Esophagus mucosa (tissue), 1 donor: Measurements from ENCODE around the gene COQ9. TPM values are rescaled to one million over a fixed set of nuclear protein-coding genes. Genes with fewer than 3 reads are reported as not detected.
"Not testable (repeated sequence)": the region's sequence is repeated elsewhere in the genome, so short reads cannot be mapped to it uniquely, and the experiment has no call there.

ENCODE experiments used
- ATAC-seq: fragments of 200-7000 bp; cut with Tn5 transposase; one replicate; pipeline ENCODE4 v1.9.1; 2020
- total RNA-seq: library from RNA; stranded (reverse); gene quantifications from one replicate; pipeline ENCODE4 v1.2.4, GENCODE V29; 2023
- donor health status: DM: yes; HTN: yes; CAD: no.

The COQ9 gene
- total RNA-seq, 1 donor from 2014 or later = 44.6 TPM

DNA sequence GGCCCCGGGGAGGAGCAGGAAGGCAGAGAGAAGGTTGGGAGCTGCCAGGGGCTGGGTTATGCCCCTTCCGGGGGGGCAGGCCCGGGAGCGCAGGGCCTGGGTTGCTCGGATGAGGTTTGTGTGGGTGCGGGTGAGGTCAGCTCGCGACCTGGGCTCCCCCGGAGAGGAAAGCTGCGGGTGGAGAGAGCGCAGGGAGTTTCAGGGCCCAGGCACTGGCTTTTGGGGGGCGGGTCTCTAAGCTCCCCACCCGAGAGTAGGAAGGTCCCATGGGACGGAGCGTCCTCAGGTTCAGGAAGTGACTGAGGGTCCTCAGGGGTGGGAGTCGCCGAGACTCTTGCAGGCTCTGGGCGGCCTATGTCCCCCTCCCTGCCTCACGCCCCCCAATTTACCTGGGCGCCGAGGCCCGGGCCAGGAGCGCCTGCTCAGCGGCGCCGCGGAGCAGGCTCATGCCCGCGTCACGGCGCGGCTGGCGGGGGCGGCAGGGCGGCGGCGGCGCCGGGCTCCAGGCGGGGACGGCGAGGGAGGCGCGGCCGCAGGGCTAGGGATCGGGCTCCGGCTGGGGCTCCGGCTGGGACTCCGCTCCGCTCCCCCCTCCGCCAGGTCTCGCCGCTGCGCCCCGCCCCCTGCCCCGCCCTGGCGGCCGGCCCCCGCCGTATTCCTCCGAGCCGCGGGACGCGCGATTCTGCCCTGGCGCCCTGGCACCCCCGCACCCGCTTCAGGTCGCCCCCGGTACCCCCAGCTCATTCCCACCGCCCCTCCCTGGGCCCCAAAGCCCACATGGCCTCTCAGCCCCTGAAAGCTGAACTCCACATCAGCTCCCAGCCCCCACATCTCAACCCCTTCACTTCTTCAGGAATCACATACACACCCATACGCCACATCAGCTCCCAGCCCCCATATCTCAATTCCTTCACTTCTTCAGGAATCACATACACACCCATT, 38.9 kb downstream of the COQ9 start, which contains the start of gene DOK4:
DOK4 (minus strand) TSS at position 578 of the 942 bp plus-strand sequence. CDS start 6,986 bp downstream, outside the sequence.
- ATAC-seq = peak; percentile 89

DNA sequence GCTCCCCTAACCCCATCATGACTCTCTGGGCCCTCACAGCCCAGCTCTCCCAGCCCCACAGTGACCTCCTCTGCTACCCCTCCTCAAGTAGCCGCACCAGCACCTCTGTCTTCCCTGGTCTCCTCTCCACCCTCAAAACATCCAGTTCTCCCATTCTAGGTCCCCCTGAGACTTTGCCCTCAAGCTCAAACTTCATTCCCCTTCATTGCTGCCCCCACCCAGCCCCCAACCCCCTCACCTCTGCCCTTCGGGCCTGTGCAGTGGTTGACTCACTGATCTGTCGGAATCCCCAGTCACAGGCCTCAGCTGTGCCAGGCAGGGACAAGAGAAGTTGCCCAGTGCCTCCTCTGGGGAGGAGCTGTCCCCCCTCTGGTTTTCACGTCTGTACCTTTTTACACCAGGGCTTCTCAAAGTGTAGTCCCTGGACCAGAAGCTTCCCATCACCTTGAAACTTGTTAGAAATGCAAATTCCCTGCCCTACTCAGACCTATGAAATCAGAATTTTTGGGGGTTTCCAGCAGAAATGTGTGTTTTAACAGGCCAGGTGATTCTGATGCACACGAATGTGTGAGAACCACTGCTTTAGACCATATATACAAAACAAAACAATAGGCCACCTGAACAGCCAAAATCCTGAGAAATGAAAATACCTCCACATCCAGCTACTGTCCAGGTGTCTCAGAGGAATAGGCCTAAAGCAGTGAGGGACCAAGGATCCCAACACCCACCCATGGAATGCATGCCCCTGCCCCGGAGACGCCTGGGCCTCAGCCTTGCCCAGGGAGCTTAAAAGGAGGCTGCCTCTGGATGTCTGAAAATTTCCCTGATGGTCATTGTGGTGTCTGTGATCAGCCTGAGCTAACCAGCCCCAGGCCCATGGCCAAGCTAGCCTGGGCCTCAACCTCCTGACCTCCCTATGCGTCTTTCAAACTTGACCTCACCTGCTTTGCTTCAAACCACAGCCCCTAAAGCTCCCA, 39.9 kb downstream of the COQ9 start:
- ATAC-seq = no peak

DNA sequence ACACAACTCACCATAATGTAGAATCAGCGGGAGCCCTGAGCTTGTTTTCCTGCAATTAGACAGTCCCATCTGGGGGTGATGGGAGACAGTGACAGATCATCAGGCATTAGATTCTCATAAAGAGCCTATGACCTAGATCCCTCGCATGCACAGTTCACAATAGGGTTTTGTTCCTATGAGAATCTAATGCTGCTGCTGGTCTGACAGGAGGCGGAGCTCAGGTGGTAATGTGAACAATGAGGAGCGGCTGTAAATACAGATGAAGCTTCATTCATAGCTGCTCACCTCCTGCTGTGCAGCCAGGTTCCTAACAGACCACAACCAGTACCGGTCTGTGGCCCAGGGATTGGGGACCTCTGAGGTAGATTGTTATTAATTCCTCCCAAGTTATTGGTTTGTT, 42.0 kb downstream of the COQ9 start:
- no peak for ATAC-seq

DNA sequence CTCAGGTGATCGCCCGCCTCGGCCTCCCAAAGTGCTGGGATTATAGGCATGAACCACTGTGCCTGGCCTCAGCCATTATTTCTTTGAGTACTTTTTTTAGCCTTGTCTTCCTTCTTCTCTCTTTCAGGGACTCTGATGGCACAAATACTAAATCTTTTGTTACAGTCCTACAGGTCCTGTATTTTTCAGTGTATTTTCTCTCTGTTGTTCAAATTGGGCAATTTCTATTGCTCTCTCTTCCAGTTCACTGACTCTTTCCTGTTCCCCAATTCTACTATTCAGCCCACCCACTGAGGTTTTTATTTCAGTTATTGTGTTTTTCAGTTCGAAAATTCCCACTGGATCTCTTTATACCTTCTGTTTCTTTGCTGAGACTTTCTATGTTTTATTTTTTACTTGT, 46.5 kb downstream of the COQ9 start:
- ATAC-seq = no peak

DNA sequence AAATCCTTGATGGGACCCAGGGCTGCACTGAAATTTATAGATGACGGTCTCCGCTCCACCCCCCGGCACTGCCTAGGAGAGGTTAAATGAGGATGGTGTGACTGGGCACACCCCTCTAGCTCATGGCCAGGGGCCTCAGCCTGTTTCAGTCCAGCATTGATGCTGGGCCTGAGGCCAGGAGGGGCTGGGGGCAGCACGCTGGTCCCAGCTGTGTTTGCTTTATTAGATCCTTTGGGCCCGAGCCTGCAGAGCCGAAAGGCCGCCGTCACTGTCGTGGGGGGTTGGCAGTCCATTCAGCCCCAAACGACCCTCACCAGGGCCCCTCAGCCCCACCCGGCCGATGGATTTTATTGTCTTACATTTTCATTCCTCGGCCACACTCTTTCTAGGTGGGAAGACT, 49.8 kb downstream of the COQ9 start:
- no peak for ATAC-seq

GRCh38 chr16:57498031-57498430, 50.8 kb downstream of the COQ9 start:
- ATAC-seq = no peak

DNA sequence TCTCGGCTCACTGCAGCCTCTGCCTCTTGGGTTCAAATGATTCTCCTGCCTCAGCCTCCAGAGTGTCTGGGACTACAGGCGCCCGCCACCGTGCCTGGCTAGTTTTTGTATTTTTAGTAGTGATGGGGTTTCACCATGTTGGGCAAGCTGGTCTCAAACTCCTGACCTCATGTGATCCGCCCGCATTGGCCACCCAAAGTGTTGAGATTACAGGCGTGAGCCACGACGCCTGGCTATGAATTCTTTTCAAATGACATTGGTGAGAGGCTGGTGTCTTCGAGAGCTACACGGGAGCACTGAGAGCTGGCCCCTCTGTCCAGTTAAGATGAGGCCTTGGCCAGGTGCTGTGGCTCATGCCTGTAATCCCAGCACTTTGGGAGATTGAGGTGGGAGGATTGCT, 52.7 kb downstream of the COQ9 start:
- ATAC-seq = not testable (repeated sequence)

- ATAC-seq = peak; percentile 14
Measured at GRCh38 chr16:57500578-57501111, 53.4 kb downstream of the COQ9 start.

- no peak for ATAC-seq
Measured at GRCh38 chr16:57501492-57501891, 54.2 kb downstream of the COQ9 start.

DNA sequence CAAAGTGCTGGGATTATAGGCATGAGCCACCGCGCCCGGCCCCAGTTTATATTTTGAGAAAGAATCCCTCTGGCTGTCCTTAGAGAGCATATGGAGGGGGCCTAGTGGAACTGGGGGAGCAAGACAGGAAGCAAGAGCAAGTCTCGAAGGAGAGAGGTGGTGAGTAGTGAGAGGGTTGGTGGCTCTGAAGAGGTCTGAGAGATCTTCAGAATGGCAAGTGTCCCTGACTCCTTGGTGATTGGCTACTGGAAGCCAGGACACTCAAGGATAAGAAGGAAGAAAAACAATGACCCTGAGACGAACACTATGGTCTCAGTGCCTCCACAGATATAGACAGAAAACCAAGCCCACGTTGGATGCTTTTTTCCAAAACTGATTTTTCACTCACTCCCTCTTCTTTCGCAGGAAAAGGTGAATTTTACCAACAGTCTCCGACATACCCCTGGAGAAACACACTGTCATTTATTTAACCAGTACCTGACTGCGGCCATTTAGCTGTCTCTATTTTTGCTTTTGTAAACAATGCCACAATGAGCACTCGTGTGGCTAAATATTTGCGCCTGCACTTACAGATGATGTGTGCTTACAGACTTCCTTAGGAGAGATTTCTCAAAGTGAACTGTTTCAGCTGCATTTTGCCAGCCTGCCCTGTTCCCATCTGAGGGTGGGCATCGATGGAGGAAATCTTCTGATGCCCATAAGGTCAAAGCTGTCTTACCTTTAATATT, 54.9 kb downstream of the COQ9 start:
- no peak for ATAC-seq

GRCh38 chr16:57503366-57503765, 56.1 kb downstream of the COQ9 start:
- no peak for ATAC-seq

DNA sequence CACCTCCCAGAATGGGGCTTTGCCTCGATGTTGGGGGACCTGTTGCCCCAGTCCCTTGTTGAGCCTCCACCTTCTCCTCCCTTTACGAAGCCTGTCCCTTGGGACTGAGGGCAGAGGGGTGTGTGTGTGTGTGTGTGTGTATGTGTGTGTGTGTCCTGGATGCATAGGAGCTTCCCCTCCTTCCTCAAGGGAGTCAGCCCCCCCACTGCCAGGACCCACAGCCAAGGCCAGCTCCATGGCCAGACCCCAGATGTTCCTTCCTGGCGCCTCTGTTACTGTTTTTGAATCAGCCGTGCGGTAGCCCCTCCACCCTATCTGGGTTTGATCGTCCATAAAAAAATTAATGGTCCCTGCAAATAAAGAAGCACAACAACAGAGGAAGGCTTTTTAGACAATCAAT, 56.7 kb downstream of the COQ9 start:
- ATAC-seq = no peak

DNA sequence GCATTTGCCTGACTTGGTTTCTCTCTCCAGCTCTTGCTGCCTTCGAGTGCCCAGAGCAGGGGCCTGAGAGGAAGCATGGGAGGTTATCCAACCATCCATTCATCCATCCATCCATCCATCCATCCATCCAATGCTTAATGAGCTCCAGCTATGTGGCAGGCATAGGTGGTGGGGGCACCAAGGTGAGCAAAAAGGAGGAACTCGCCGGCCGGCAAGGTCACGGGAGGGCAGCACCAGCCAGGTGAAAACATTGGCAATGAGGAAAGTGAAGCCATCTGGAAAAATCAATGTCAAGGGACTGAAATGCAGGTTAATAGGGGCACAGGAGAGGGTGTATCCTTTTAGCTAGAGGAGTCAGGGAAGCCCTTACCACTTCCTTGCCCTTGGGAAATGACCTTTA, 57.2 kb downstream of the COQ9 start:
- ATAC-seq = no peak

DNA sequence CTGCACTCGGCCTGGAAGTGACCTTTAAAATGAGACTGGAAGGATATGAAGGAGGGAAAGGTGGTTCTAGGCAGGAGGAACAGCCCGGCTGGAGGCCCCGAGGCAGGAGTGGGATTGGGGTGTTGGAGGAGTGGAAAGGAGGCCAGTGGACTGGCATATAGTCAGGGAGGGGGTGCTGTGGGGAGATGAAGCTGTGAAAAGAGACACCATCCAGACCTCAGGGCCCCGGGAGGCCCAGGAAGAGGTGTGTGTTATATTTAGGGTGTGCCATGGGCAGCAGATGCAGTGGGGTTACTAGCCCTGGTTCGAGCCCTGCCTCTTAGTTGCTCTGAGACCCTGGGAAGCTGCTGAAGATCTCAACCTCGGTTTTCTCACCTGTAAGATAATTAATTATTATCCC, 57.9 kb downstream of the COQ9 start:
- no peak for ATAC-seq

DNA sequence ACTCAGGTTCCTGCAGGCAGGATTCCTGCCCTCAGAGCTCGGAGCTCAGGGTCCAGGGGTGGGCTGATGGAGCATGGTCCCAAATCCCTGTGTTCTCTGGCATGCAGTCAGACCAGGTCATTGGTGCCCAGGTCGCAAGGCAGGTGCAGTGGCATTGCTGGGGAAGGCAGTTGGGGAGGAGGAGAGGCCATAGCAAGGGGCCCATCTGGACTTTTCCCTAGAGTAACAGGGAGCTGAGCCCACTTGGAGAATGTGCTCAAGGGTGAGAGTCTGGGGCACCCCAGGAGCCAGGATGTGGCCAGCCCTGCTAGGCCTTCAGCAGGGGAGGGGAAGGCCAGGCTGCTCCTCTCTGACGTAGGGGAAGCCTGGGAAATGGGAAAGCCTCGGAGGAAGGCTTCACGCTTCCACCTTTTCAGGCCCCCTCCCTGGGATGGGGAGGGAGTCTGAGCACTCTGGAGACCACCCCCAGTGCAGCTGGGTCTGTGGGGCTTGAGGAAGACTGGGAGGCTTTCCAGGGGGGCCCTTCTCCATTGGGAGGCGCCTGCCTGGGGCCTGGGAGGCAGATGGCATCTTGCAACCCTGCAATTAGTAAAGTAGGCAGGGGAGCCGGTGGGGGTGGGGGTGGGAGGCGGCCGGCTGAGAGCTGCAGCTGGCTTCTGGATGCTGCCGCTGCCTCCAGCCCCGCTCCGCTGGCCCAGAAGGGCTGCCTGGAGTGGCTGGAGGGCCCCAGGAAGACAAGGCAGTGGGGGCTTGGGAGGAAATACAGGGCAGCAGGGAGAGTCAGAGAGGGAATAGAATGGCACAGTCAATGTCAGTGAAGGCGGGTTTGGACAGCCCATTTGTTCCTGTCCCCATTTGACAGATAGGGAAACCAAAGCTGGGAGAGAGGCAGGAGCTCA, 60.1 kb downstream of the COQ9 start:
- ATAC-seq = no peak

DNA sequence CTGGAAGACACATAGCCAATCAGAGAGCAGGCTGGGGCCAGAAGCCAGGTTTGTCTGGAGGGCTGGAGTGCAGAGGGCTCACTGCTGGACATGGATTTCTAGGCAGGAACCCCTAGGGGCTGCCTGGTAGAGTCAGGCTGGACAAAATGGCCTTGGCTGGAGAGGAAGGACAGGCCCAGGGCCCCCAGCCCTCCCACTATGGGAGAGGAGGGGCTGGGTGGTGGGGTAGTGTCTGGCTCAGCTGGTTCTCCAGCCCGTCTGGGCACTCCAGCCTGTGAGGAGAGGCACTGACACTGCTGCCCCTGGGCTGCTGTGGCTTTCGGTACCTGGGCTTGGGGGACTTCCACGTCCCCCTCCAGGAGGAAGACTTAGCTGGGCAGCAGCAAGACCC, 60.8 kb downstream of the COQ9 start:
- no peak for ATAC-seq

DNA sequence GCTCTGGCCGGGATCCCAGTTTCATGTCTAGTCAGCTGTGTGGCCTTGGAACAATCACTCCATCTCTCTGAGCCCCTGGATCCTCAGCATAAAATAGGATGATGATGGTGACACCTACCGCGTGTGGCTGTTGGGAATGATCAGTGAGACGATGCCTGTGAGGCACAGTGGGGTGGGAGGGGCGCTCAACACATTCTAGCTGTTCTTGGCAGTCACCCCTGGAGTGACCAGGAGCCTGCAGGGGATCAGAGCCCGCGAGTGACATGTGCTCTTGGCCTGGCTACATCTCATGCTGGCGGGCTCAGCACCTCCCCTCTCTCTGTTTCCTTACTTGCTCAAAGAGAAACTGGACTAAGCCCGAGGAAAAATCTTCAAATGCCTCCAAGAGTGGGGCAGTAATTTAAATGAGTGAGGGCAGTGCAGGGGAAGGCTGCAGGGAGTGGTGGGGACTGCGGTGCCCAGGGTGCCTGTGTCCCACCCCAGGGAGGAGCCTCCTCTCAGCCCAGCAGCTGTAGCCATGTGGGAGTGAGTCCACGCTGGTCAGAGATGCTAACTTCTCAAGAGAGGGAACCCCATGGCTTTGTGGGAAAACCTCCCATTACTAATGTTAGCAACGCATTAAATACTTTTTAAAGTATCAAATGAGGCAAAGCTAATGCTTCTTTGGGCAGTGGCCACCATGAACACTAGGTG, 62.1 kb downstream of the COQ9 start:
- no peak for ATAC-seq

- no peak for ATAC-seq
Measured at GRCh38 chr16:57510016-57510871, 63.0 kb downstream of the COQ9 start.
